Pulmonary artery endothelial cell (primary cell): ENCODE measurements around the gene GMPR. TPM values are rescaled to one million over a fixed set of nuclear protein-coding genes. Genes with fewer than 3 reads are reported as not detected.

ENCODE experiments used
- total RNA-seq: library from RNA; depleted of rRNA; stranded (reverse); fragments of >200 nt; gene quantifications from 2 replicates; pipeline ENCODE4 v1.2.3, GENCODE V29; 2014

The GMPR gene
- total RNA-seq, 1 donor from 2014 or later = 32.3 TPM

Other genes starting within 250 kb of the GMPR start
- gene MYLIP, start 109.5 kb upstream of the GMPR start, total RNA-seq = 28.0 and 34.6 TPM in 2 replicates